IgD-negative memory B cell (primary cell): ENCODE data around the gene CHTOP. TPM values are rescaled to one million over a fixed set of nuclear protein-coding genes. Genes with fewer than 3 reads are reported as not detected.
"Not testable (repeated sequence)": the region's sequence is repeated elsewhere in the genome, so short reads cannot be mapped to it uniquely, and the experiment has no call there.

Experiments used
- H3K27ac Mint-ChIP-seq, 3 donors: one replicate each; pipeline ENCODE4 v1.8.0; 2020 to 2022; ENCODE audit warnings: mild to moderate bottlenecking in 3 of 3, mixed read lengths in 3 of 3, moderate library complexity in 1 of 3
- H3K27me3 Mint-ChIP-seq: one replicate; pipeline ENCODE4 v1.8.0; 2021; ENCODE audit warnings: mixed read lengths
- H3K36me3 Mint-ChIP-seq: one replicate; pipeline ENCODE4 v1.8.0; 2020; ENCODE audit warnings: mild to moderate bottlenecking, mixed read lengths
- H3K4me1 Mint-ChIP-seq, 3 donors: one replicate each; pipeline ENCODE4 v1.8.0; 2020 to 2022; ENCODE audit warnings: mixed read lengths in 3 of 3, mild to moderate bottlenecking in 1 of 3
- H3K4me3 Mint-ChIP-seq, 4 donors: one replicate each; pipeline ENCODE4 v1.8.0; 2020 to 2022; ENCODE audit warnings: mild to moderate bottlenecking in 4 of 4, mixed read lengths in 4 of 4, moderate library complexity in 3 of 4
- H3K9me3 Mint-ChIP-seq, 3 donors: one replicate each; pipeline ENCODE4 v1.8.0; 2020 to 2021; ENCODE audit warnings: mixed read lengths in 3 of 3, mild to moderate bottlenecking in 1 of 3
- polyA plus RNA-seq: library from polyadenylated mRNA; unstranded; fragments of 300-500 nt; fragmentation: Illumina TruSeq; gene quantifications from one replicate; pipeline ENCODE4 v1.2.3, GENCODE V29; 2021

Gene CHTOP
- polyA plus RNA-seq, 1 donor from 2014 or later, result 78.6 TPM

GRCh38 chr1:153652805-153653500, 19.1 kb downstream of the CHTOP start:
- H3K36me3 Mint-ChIP-seq, result peaks cover 2% of the 10 kb centered on the region
- no peak overlapping the region for H3K27ac Mint-ChIP-seq
- H3K9me3 Mint-ChIP-seq, result no peaks in the 10 kb centered on the region
- H3K27me3 Mint-ChIP-seq, result no peaks in the 10 kb centered on the region
- peaks cover 0 to 6% (median 2%) of the 10 kb centered on the region in 3 donors for H3K4me1 Mint-ChIP-seq
- H3K4me3 Mint-ChIP-seq, result no peak overlapping the region

GRCh38 chr1:153655333-153655732, 21.5 kb downstream of the CHTOP start:
- Mint-ChIP-seq H3K36me3 (peaks cover 4% of the 10 kb centered on the region), H3K9me3 (no peaks in the 10 kb centered on the region), H3K4me3 (no peak overlapping the region), H3K4me1 (peaks cover 9 to 11% (median 11%) of the 10 kb centered on the region in 3 donors), H3K27ac (peak overlapping the region in 1 of 3 donors; percentile 67), H3K27me3 (no peaks in the 10 kb centered on the region)

GRCh38 chr1:153658400-153659174, 24.7 kb downstream of the CHTOP start, which contains the start of gene SNAPIN:
SNAPIN (plus strand) TSS chr1:153658703; CDS start chr1:153658744, 41 bp downstream.
- Mint-ChIP-seq H3K4me1 (peaks cover 9 to 11% (median 11%) of the 10 kb centered on the region in 3 donors), H3K27me3 (no peaks in the 10 kb centered on the region), H3K9me3 (no peaks in the 10 kb centered on the region), H3K4me3 (peak within 1 kb of the TSS; percentile 92 to 97 (median 96)), H3K27ac (peak within 1 kb of the TSS; percentile 91 to 96 (median 91)), H3K36me3 (peaks cover 4% of the 10 kb centered on the region)

GRCh38 chr1:153659175-153659534, 25.3 kb downstream of the CHTOP start:
- H3K4me3 Mint-ChIP-seq, result peak overlapping the region; percentile 92 to 97 (median 96)
- no peaks in the 10 kb centered on the region for H3K27me3 Mint-ChIP-seq
- H3K27ac Mint-ChIP-seq, result peak overlapping the region; percentile 91 to 96 (median 91)
- H3K4me1 Mint-ChIP-seq, result peaks cover 9 to 11% (median 10%) of the 10 kb centered on the region in 3 donors
- H3K9me3 Mint-ChIP-seq, result no peaks in the 10 kb centered on the region
- H3K36me3 Mint-ChIP-seq, result peaks cover 4% of the 10 kb centered on the region

- Mint-ChIP-seq H3K27ac (peak overlapping the region in 2 of 3 donors; percentile 91 to 96), H3K4me1 (peaks cover 9 to 11% (median 10%) of the 10 kb centered on the region in 3 donors), H3K27me3 (no peaks in the 10 kb centered on the region), H3K36me3 (peaks cover 4% of the 10 kb centered on the region), H3K9me3 (no peaks in the 10 kb centered on the region), H3K4me3 (peak overlapping the region; percentile 92 to 97 (median 96))
These were observed 25.8 kb downstream of the CHTOP start for GRCh38 chr1:153659656-153660055.

- no peaks in the 10 kb centered on the region for H3K9me3 Mint-ChIP-seq
- H3K27ac Mint-ChIP-seq, result peak overlapping the region; percentile 35 to 94 (median 63)
- peak overlapping the region in 1 of 4 donors; percentile 26 for H3K4me3 Mint-ChIP-seq
- peaks cover 9 to 10% (median 10%) of the 10 kb centered on the region in 3 donors for H3K4me1 Mint-ChIP-seq
- no peaks in the 10 kb centered on the region for H3K27me3 Mint-ChIP-seq
- peaks cover 3% of the 10 kb centered on the region for H3K36me3 Mint-ChIP-seq
These were observed 27.3 kb downstream of the CHTOP start for GRCh38 chr1:153661111-153661708.

- H3K4me1 Mint-ChIP-seq, result peaks cover 9 to 10% (median 9%) of the 10 kb centered on the region in 3 donors
- peak overlapping the region in 1 of 4 donors; percentile 26 for H3K4me3 Mint-ChIP-seq
- peaks cover 2% of the 10 kb centered on the region for H3K36me3 Mint-ChIP-seq
- H3K9me3 Mint-ChIP-seq, result no peaks in the 10 kb centered on the region
- H3K27ac Mint-ChIP-seq, result peak overlapping the region in 1 of 3 donors; percentile 41
- H3K27me3 Mint-ChIP-seq, result no peaks in the 10 kb centered on the region
These were observed 28.4 kb downstream of the CHTOP start for GRCh38 chr1:153662269-153662668.

- Mint-ChIP-seq H3K9me3 (no peaks in the 10 kb centered on the region), H3K27ac (no peak overlapping the region), H3K36me3 (peaks cover 1% of the 10 kb centered on the region), H3K27me3 (no peaks in the 10 kb centered on the region), H3K4me3 (no peak overlapping the region), H3K4me1 (peaks cover 7 to 14% (median 8%) of the 10 kb centered on the region in 3 donors)
These were observed 29.3 kb downstream of the CHTOP start for GRCh38 chr1:153663211-153663610.

- peak overlapping the region in 1 of 3 donors; percentile 49 for H3K27ac Mint-ChIP-seq
- no peaks in the 10 kb centered on the region for H3K36me3 Mint-ChIP-seq
- H3K4me3 Mint-ChIP-seq, result peak overlapping the region in 1 of 4 donors; percentile 78
- peaks cover 0 to 18% (median 8%) of the 10 kb centered on the region in 3 donors for H3K4me1 Mint-ChIP-seq
- H3K27me3 Mint-ChIP-seq, result no peaks in the 10 kb centered on the region
- no peaks in the 10 kb centered on the region for H3K9me3 Mint-ChIP-seq
These were observed 33.6 kb downstream of the CHTOP start for GRCh38 chr1:153667439-153667838.

GRCh38 chr1:153668672-153669071, 34.8 kb downstream of the CHTOP start:
- not testable (repeated sequence) for H3K27me3 Mint-ChIP-seq, H3K9me3 Mint-ChIP-seq, H3K36me3 Mint-ChIP-seq
- H3K4me3 Mint-ChIP-seq, result peak overlapping the region in 2 of 4 donors; percentile 55 to 78
- H3K4me1 Mint-ChIP-seq, result peaks cover 0 to 18% (median 9%) of the 10 kb centered on the region in 3 donors
- peak overlapping the region in 1 of 3 donors; percentile 49 for H3K27ac Mint-ChIP-seq

- Mint-ChIP-seq H3K27me3 (no peaks in the 10 kb centered on the region), H3K4me3 (peak overlapping the region in 1 of 4 donors; percentile 55), H3K9me3 (no peaks in the 10 kb centered on the region), H3K27ac (no peak overlapping the region), H3K36me3 (no peaks in the 10 kb centered on the region), H3K4me1 (peaks cover 0 to 18% (median 9%) of the 10 kb centered on the region in 3 donors)
These were observed 35.7 kb downstream of the CHTOP start for GRCh38 chr1:153669606-153670005.

GRCh38 chr1:153670257-153670858, 36.5 kb downstream of the CHTOP start:
- Mint-ChIP-seq H3K36me3 (no peaks in the 10 kb centered on the region), H3K4me1 (peaks cover 0 to 18% (median 9%) of the 10 kb centered on the region in 3 donors), H3K27me3 (no peaks in the 10 kb centered on the region), H3K9me3 (no peaks in the 10 kb centered on the region), H3K27ac (no peak overlapping the region), H3K4me3 (no peak overlapping the region)

- Mint-ChIP-seq H3K27me3 (no peaks in the 10 kb centered on the region), H3K4me3 (no peak within 1 kb of the TSS), H3K27ac (peak within 1 kb of the TSS in 1 of 3 donors; percentile 91), H3K9me3 (no peaks in the 10 kb centered on the region), H3K4me1 (peaks cover 0 to 18% (median 9%) of the 10 kb centered on the region in 3 donors), H3K36me3 (no peaks in the 10 kb centered on the region)
These were observed 37.2 kb downstream of the CHTOP start, which contains the start of gene ILF2 for GRCh38 chr1:153670859-153671627. ILF2 (minus strand) TSS chr1:153670993; CDS start chr1:153670922, 71 bp downstream.
